H1 (cell line): Measurements from ENCODE around the gene LYL1. TPM values are rescaled to one million over a fixed set of nuclear protein-coding genes. Genes with fewer than 3 reads are reported as not detected.

Experiments
- CTCF ChIA-PET: fragments of 300-600 bp; sonication (Branson Sonifier 250); formaldehyde crosslinking; loops from one replicate; lab custom pipeline; 2021; ENCODE audit not compliant: partially characterized antibody; lab: Charles Lee
- POLR2A ChIA-PET: fragments of 300-600 bp; sonication (Branson Sonifier 250); formaldehyde crosslinking; loops from one replicate; lab custom pipeline; 2021; ENCODE audit warnings: inconsistent platforms; ENCODE audit not compliant: partially characterized antibody; lab: Charles Lee
- DNase-seq, 2 experiments: peaks; one replicate each; pipeline versions ENCODE4 v3.0.0 to v3.0.0-alpha.2; 2010 to 2022; ENCODE audit warnings: low spot score in 2 of 2, low read depth in 1 of 2, mixed read lengths in 1 of 2
- FAIRE-seq: peaks from 2 replicates; lab custom pipeline; 2011; peaks lifted over from hg19 to GRCh38; lab: Jason Lieb, UNC
- H2AFZ ChIP-seq: 2 replicates; pipeline ENCODE4 v1.8.1; 2012; ENCODE audit warnings: low read length, inconsistent platforms
- H2AK5ac ChIP-seq: 2 replicates; pipeline ENCODE4 v1.6.1; 2013; ENCODE audit warnings: low read depth, low read length
- H2BK120ac ChIP-seq: replicated peaks from 2 replicates; pipeline ENCODE3; 2013; ENCODE audit warnings: low read depth, low read length, inconsistent platforms
- H2BK12ac ChIP-seq: 2 replicates; pipeline ENCODE4 v1.6.1; 2013; ENCODE audit warnings: low read depth, low read length
- H2BK15ac ChIP-seq: 2 replicates; pipeline ENCODE4 v1.6.1; 2013; ENCODE audit warnings: low read length
- H2BK20ac ChIP-seq: 2 replicates; pipeline ENCODE4 v1.6.1; 2013; ENCODE audit warnings: low read length
- H2BK5ac ChIP-seq: 2 replicates; pipeline ENCODE4 v1.6.1; 2013; ENCODE audit warnings: low read depth, low read length
- H3K14ac ChIP-seq: 2 replicates; pipeline ENCODE4 v1.6.1; 2013; ENCODE audit warnings: inconsistent platforms; ENCODE audit not compliant: insufficient read length
- H3K18ac ChIP-seq: 2 replicates; pipeline ENCODE4 v1.6.1; 2013; ENCODE audit warnings: low read length; ENCODE audit errors: extremely low read depth
- H3K23ac ChIP-seq: 2 replicates; pipeline ENCODE4 v1.6.1; 2013; ENCODE audit warnings: inconsistent platforms; ENCODE audit not compliant: insufficient read length
- H3K23me2 ChIP-seq: 2 replicates; pipeline ENCODE4 v1.6.1; 2013; ENCODE audit warnings: low read depth, low read length
- H3K27ac ChIP-seq: 2 replicates; pipeline ENCODE4 v1.6.1; 2011; ENCODE audit warnings: low read depth, low read length, inconsistent platforms
- H3K27me3 ChIP-seq, 4 experiments: replicated peaks in 1 of 4; 1 replicate in 1 of 4; 2 replicates in 3 of 4; pipeline versions ENCODE4 v1.6.1 to v1.8.1; 2011 to 2013; ENCODE audit warnings: low read length in 3 of 4, mild to moderate bottlenecking in 3 of 4, inconsistent platforms in 2 of 4, mixed read lengths in 2 of 4, moderate library complexity in 1 of 4; ENCODE audit not compliant: control insufficient read depth in 3 of 4, insufficient read depth in 3 of 4; ENCODE audit errors: extremely low read depth in 1 of 4
- H3K36me3 ChIP-seq, 4 experiments: 2 replicates each; pipeline versions ENCODE4 v1.6.1 to v1.8.1; 2011 to 2013; ENCODE audit warnings: mild to moderate bottlenecking in 4 of 4, low read length in 3 of 4, moderate library complexity in 2 of 4, control low read depth in 1 of 4, inconsistent platforms in 1 of 4; ENCODE audit not compliant: insufficient read depth in 4 of 4, control insufficient read depth in 2 of 4
- H3K4ac ChIP-seq: replicated peaks from 2 replicates; pipeline ENCODE3; 2013; ENCODE audit warnings: low read length, low read depth, mixed read lengths, inconsistent platforms; ENCODE audit not compliant: insufficient read length
- H3K4me1 ChIP-seq, 4 experiments: replicated peaks in 1 of 4; 1 replicate in 1 of 4; 2 replicates in 3 of 4; pipeline versions ENCODE4 v1.6.1 to v1.8.1; 2011 to 2013; ENCODE audit warnings: low read length in 3 of 4, inconsistent platforms in 2 of 4, mixed read lengths in 1 of 4; ENCODE audit not compliant: insufficient read depth in 4 of 4, control insufficient read depth in 3 of 4
- H3K4me2 ChIP-seq, 2 experiments: 2 replicates each; pipeline versions ENCODE4 v1.6.1 to v1.8.1; 2011 to 2013; ENCODE audit warnings: low read depth in 2 of 2, low read length in 2 of 2, control low read depth in 1 of 2, inconsistent platforms in 1 of 2, mild to moderate bottlenecking in 1 of 2; ENCODE audit not compliant: insufficient read depth in 1 of 2
- H3K4me3 ChIP-seq, 4 experiments: fragments of 200-600, 300-600 bp in 1 of 4; sonication (generic), shearing (Covaris generic), sonication (Bioruptor Twin) in 1 of 4; 2 replicates each; pipeline versions ENCODE4 v1.5.1 to v1.8.1; 2011 to 2016; ENCODE audit warnings: low read length in 4 of 4, low read depth in 3 of 4, control low read depth in 2 of 4, inconsistent platforms in 2 of 4, mild to moderate bottlenecking in 2 of 4, mixed read lengths in 1 of 4, moderate library complexity in 1 of 4; ENCODE audit not compliant: insufficient read depth in 2 of 4; ENCODE audit errors: extremely low read depth in 1 of 4
- H3K56ac ChIP-seq: replicated peaks from 2 replicates; pipeline ENCODE3; 2013; ENCODE audit warnings: low read depth, mild to moderate bottlenecking, mixed read lengths, low read length, inconsistent platforms; ENCODE audit not compliant: insufficient read length
- H3K79me1 ChIP-seq: 2 replicates; pipeline ENCODE4 v1.6.1; 2013; ENCODE audit warnings: low read depth, low read length, control low read depth
- H3K79me2 ChIP-seq, 2 experiments: 2 replicates each; pipeline versions ENCODE4 v1.6.1 to v1.8.1; 2012 to 2013; ENCODE audit warnings: low read length in 2 of 2, mild to moderate bottlenecking in 2 of 2, inconsistent platforms in 1 of 2; ENCODE audit not compliant: insufficient read depth in 2 of 2, control insufficient read depth in 1 of 2
- H3K9ac ChIP-seq, 4 experiments: replicated peaks in 1 of 4; 1 replicate in 1 of 4; 2 replicates in 3 of 4; pipeline versions ENCODE4 v1.6.1 to v1.8.1; 2011 to 2013; ENCODE audit warnings: low read depth in 3 of 4, low read length in 3 of 4, control low read depth in 2 of 4, mild to moderate bottlenecking in 2 of 4, moderate library complexity in 2 of 4, inconsistent platforms in 1 of 4; ENCODE audit errors: extremely low read depth in 1 of 4
- H3K9me3 ChIP-seq, 2 experiments: 2 replicates each; pipeline versions ENCODE4 v1.6.1 to v1.8.1; 2012 to 2013; ENCODE audit warnings: mild to moderate bottlenecking in 2 of 2, moderate library complexity in 2 of 2, control low read depth in 1 of 2, inconsistent platforms in 1 of 2, low read depth in 1 of 2, low read length in 1 of 2, mixed read lengths in 1 of 2; ENCODE audit not compliant: insufficient read depth in 2 of 2
- H4K20me1 ChIP-seq, 2 experiments: replicated peaks in 1 of 2; 2 replicates each; pipeline versions ENCODE3 to v1.8.1; 2011 to 2013; ENCODE audit warnings: inconsistent platforms in 2 of 2, low read length in 2 of 2, mild to moderate bottlenecking in 1 of 2; ENCODE audit not compliant: insufficient read depth in 2 of 2, control insufficient read depth in 1 of 2
- H4K5ac ChIP-seq: 2 replicates; pipeline ENCODE4 v1.6.1; 2013; ENCODE audit warnings: low read length, low read depth, mixed read lengths, inconsistent platforms; ENCODE audit not compliant: insufficient read length
- H4K8ac ChIP-seq: 2 replicates; pipeline ENCODE4 v1.8.0; 2013; ENCODE audit warnings: mild to moderate bottlenecking, moderate library complexity, low read length, inconsistent platforms; ENCODE audit not compliant: insufficient read depth; ENCODE audit errors: extremely low read depth
- H4K91ac ChIP-seq: replicated peaks from 2 replicates; pipeline ENCODE3; 2013; ENCODE audit warnings: low read length, mixed read lengths, inconsistent platforms; ENCODE audit not compliant: insufficient read length
- BACH1 ChIP-seq: IDR thresholded peaks from 2 replicates; pipeline ENCODE4 v1.6.1; 2012; ENCODE audit warnings: low read length, improper control_type of control experiment
- NANOG ChIP-seq: IDR thresholded peaks from 2 replicates; pipeline ENCODE4 v1.6.1; 2011; ENCODE audit warnings: low read length, low read depth, mild to moderate bottlenecking, inconsistent platforms; ENCODE audit not compliant: insufficient read depth, poor library complexity, severe bottlenecking
- TEAD4 ChIP-seq: IDR thresholded peaks from 2 replicates; pipeline ENCODE4 v1.6.1; 2012; ENCODE audit warnings: low read depth, low read length, inconsistent platforms, mixed read lengths
- WGBS, 2 experiments: shearing (Covaris generic) in 1 of 2; methylation state at CpG; one replicate each; pipeline versions ENCODE4 v1.1.6 to v1.1.7; 2013 to 2015; ENCODE audit warnings: low lambda C conversion rate in 2 of 2, mixed read lengths in 2 of 2, inconsistent platforms in 1 of 2, low coverage in 1 of 2, missing lambda C conversion rate in 1 of 2; ENCODE audit not compliant: insufficient replicate concordance in 2 of 2, insufficient coverage in 1 of 2, insufficient read length in 1 of 2; ENCODE audit errors: extremely low coverage in 1 of 2, missing lambda C conversion rate in 1 of 2; 5-methylcytosine and 5-hydroxymethylcytosine counted together
- polyA plus RNA-seq, 7 experiments: library from polyadenylated mRNA; depleted of rRNA in 3 of 7; stranded (reverse) in 5 of 7; unstranded in 2 of 7; fragments of >200 nt in 5 of 7; fragments of 200-250 nt in 2 of 7; gene quantifications; 1 replicate in 5 of 7; 2 replicates in 1 of 7; 4 replicates in 1 of 7; pipeline versions ENCODE4 v1.2.1 to v1.2.3, GENCODE V29; 2011 to 2013; ENCODE audit warnings: missing spikeins in 2 of 7, mixed read lengths in 2 of 7
- total RNA-seq: library from RNA; stranded (reverse); fragmentation: NEBNext Ultra II Directional; extraction: Animal tissue kit (Norgen Biotek cat#: 25700); gene quantifications from 2 replicates; pipeline ENCODE4 v1.2.1, GENCODE V29; 2021

The LYL1 gene
- total and polyA plus RNA-seq, 2 of the 8 experiments (the other 6 are each of a cell fraction or from before 2014, with no cell fraction given), result 0.58 to 0.76 TPM

- H2BK120ac ChIP-seq, result no peak overlapping the region
- no peak overlapping the region for H3K27ac ChIP-seq
- H3K23ac ChIP-seq, result no peak overlapping the region
- H3K4me1 ChIP-seq, result peaks cover 14 to 36% (median 26%) of the 10 kb centered on the region in 4 experiments
- peak overlapping the region; percentile 92 for H2BK5ac ChIP-seq
- H4K91ac ChIP-seq, result no peak overlapping the region
- H4K5ac ChIP-seq, result no peak overlapping the region
- H3K9me3 ChIP-seq, result no peaks in the 10 kb centered on the region
- peak overlapping the region in 1 of 4 experiments; percentile 34; a peak in 3 of 7 replicates for H3K9ac ChIP-seq
- H3K4ac ChIP-seq, result no peak overlapping the region
- ChIA-PET CTCF (interaction anchor here (0.9 to 2.8 kb wide), 6 partner anchors 8 to 155 kb away, joined by 3 to 7 read pairs (median 4); no protein-coding TSS in a partner anchor), POLR2A (interaction anchor here (0.6 to 19.5 kb wide), 13 partner anchors 12 to 242 kb away, joined by 3 to 228 read pairs (median 4); partner anchors contain the start of genes IER2, LYL1 and STX10)
- H2AFZ ChIP-seq, result no peak overlapping the region
- DNase-seq, result no peak
- TF ChIP-seq TEAD4 (no peak), BACH1 (no peak), NANOG (peak; percentile 68)
- H2BK20ac ChIP-seq, result 0 out of 2 replicates have a peak overlapping the region, but pooled peaks have one; percentile 72
- FAIRE-seq, result no peak
- peak overlapping the region; percentile 28; the same call in 1 of the 2 replicates for H2AK5ac ChIP-seq
- H3K4me2 ChIP-seq, result peak overlapping the region; percentile 70 to 81
- peaks cover 51 to 53% of the 10 kb centered on the region in 2 experiments for H4K20me1 ChIP-seq
- no peak overlapping the region for H3K18ac ChIP-seq
- H3K14ac ChIP-seq, result no peak overlapping the region
- peaks cover 53 to 78% of the 10 kb centered on the region in 2 experiments for H3K79me2 ChIP-seq
- no peak overlapping the region for H3K56ac ChIP-seq
- H4K8ac ChIP-seq, result no peak overlapping the region
- peaks cover 42% of the 10 kb centered on the region for H3K79me1 ChIP-seq
- no peak overlapping the region for H2BK15ac ChIP-seq
- H3K23me2 ChIP-seq, result peaks cover 7% of the 10 kb centered on the region; the same call in 1 of the 2 replicates
- no peaks in the 10 kb centered on the region for H3K27me3 ChIP-seq
- peak overlapping the region; percentile 97 for H2BK12ac ChIP-seq
- H3K36me3 ChIP-seq, result peaks cover 0 to 11% (median 6%) of the 10 kb centered on the region in 4 experiments; a peak in 4 of 8 replicates
- peak overlapping the region in 3 of 4 experiments; percentile 31 to 100 (median 32); a peak in 5 of 8 replicates for H3K4me3 ChIP-seq
- 67% methylated on average over 10 of the region's 10 CpGs; no CpG with 5 or more reads in 1 of the 2 experiments for WGBS, 2 experiments
Measured at GRCh38 chr19:13120817-13121216, 18.2 kb upstream of the LYL1 start.
